ENCODE results near the gene TMPRSS4.

GRCh38 chr11:118128310-118128709 lies 51.4 kb downstream of the TMPRSS4 start:
- TF ChIP-seq, protein P1, sequence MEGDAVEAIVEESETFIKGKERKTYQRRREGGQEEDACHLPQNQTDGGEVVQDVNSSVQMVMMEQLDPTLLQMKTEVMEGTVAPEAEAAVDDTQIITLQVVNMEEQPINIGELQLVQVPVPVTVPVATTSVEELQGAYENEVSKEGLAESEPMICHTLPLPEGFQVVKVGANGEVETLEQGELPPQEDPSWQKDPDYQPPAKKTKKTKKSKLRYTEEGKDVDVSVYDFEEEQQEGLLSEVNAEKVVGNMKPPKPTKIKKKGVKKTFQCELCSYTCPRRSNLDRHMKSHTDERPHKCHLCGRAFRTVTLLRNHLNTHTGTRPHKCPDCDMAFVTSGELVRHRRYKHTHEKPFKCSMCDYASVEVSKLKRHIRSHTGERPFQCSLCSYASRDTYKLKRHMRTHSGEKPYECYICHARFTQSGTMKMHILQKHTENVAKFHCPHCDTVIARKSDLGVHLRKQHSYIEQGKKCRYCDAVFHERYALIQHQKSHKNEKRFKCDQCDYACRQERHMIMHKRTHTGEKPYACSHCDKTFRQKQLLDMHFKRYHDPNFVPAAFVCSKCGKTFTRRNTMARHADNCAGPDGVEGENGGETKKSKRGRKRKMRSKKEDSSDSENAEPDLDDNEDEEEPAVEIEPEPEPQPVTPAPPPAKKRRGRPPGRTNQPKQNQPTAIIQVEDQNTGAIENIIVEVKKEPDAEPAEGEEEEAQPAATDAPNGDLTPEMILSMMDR (IDR thresholded peaks at IDR 0.05): no peak
- TF ChIP-seq POLR2A (IDR thresholded peaks at IDR 0.05): no peak

Data from body of pancreas (tissue), 4 donors.